ENCODE results near the gene SLC3A2.
"Not testable (repeated sequence)": the region's sequence is repeated elsewhere in the genome, so short reads cannot be mapped to it uniquely, and the experiment has no call there.

The SLC3A2 gene

DNA sequence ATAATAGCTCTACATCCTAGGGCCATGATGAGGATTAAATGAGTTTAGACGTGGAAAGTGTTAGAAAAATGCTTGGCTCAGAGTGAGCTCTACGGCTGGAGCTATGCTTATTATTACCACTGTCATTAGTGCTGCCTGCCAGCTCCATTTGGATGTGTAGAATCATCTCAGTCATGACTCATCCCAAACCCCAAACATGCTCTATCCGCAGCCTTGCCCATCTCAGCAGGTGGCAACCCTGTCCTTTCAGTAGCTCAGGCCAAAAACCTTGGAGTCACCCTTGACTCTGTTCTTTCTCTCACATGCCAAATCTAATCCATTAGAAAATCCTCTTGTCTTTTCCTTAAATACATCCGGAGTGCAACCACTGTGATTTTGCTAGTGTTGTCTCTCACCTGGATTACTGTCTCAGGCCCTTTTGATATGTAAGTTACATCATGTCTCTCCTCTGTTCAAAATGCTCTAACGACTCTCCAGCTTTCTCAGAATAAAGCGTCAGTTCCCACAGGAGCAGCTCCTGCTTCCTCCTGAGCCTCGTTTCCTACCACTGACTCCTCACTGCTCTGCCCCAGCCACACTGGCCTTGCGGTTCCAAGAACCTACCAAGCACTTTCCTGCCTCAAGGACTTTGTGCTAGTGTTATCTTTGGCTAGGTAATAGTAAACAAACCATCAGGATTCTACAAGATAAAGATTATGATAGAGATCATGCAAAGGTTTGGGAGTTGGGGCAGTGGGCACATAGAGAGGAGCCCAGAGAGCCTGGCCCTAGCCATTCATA lies 51.0 kb downstream of the SLC3A2 start:
- peak; percentile 28 for DNase-seq

DNA sequence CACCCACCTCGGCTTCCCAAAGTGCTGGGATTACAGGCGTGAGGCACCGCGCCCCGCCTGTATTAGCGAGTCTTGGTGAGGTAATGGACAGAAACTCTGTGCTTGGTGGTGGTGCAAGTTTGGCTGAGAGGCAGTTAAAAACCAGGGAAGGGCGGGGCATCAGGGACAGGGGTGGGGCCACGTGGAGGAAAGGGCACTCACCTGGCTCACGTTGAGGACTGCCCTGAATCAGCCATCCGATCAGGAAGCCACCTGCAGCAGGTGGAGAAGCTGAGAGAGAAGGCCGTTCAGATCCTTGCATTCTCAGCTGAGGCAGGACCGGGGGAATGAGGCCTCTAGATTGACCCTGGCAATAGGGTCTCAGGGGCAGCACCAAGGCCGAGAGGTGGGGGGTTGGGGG lies 52.6 kb downstream of the SLC3A2 start:
- no peak for DNase-seq

GRCh38 chr11:62933750-62934495 lies 53.2 kb downstream of the SLC3A2 start:
- no peak for DNase-seq

- DNase-seq: no peak
Measured at GRCh38 chr11:62934496-62934785, 53.7 kb downstream of the SLC3A2 start.

GRCh38 chr11:62937528-62937927 lies 56.8 kb downstream of the SLC3A2 start:
- DNase-seq: not testable (repeated sequence)
